ENCODE results near the gene MPPED2.

DNA sequence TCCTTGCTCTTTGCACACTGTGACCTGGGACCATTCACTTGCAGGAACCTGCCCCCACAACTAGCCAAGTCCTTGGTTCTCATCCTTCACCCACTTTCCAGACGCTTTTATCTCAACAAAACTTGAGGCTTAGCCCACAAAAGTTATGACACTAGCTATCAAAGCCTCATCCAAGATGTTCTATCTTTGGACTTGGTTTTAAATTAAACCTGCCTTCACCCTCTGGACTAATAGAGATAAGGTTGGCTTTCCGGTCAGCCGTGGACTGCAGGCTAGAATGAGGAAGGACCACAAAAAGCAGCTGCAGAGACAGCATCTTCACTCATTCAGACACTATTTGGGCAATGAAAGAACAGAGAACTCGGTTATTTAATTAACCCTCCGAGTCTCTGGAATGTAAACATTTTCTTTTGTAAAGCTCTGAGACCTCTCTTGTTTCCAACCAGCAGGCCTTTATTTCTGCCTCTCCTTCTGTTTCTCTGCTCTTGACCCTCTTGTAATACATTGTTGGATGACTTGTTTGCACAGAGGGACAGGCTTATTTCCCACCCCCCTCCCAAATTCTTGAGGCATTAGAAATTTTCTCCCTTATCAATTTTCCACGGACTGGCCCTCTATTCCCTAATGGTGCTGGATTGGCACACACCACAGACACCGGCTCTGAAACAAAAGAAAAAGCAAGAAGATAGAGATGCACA is 221.9 kb downstream of the MPPED2 start:
- TF ChIP-seq, protein P1, sequence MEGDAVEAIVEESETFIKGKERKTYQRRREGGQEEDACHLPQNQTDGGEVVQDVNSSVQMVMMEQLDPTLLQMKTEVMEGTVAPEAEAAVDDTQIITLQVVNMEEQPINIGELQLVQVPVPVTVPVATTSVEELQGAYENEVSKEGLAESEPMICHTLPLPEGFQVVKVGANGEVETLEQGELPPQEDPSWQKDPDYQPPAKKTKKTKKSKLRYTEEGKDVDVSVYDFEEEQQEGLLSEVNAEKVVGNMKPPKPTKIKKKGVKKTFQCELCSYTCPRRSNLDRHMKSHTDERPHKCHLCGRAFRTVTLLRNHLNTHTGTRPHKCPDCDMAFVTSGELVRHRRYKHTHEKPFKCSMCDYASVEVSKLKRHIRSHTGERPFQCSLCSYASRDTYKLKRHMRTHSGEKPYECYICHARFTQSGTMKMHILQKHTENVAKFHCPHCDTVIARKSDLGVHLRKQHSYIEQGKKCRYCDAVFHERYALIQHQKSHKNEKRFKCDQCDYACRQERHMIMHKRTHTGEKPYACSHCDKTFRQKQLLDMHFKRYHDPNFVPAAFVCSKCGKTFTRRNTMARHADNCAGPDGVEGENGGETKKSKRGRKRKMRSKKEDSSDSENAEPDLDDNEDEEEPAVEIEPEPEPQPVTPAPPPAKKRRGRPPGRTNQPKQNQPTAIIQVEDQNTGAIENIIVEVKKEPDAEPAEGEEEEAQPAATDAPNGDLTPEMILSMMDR (IDR thresholded peaks at IDR 0.05): no peak
- TF ChIP-seq POLR2A (IDR thresholded peaks at IDR 0.05): no peak
